Cardiac fibroblast (primary cell): ENCODE data around the gene PLOD1.
A peak's percentile ranks its signal among the peaks of the same experiment; 100 is the strongest.
"Not testable (repeated sequence)": the region's sequence is repeated elsewhere in the genome, so short reads cannot be mapped to it uniquely, and the experiment has no call there.

ENCODE experiments used
- DNase-seq, 2 donors: peaks; one replicate each; pipeline versions ENCODE4 v3.0.0 to v3.0.0-alpha.2; 2010; ENCODE audit warnings: low read depth in 2 of 2
- H3K4me3 ChIP-seq, 2 donors: replicated peaks in 1 of 2; 1 replicate in 1 of 2; 2 replicates in 1 of 2; pipeline ENCODE4 v1.5.1; 2011; ENCODE audit warnings: low read depth in 2 of 2, low read length in 2 of 2, mild to moderate bottlenecking in 2 of 2, moderate library complexity in 1 of 2
- TF ChIP-seq, protein P1 (sequence below): IDR thresholded peaks from one replicate; pipeline ENCODE4 v1.5.1; 2011; ENCODE audit warnings: low read depth, mild to moderate bottlenecking, low read length, inconsistent platforms

PLOD1 gene

DNA sequence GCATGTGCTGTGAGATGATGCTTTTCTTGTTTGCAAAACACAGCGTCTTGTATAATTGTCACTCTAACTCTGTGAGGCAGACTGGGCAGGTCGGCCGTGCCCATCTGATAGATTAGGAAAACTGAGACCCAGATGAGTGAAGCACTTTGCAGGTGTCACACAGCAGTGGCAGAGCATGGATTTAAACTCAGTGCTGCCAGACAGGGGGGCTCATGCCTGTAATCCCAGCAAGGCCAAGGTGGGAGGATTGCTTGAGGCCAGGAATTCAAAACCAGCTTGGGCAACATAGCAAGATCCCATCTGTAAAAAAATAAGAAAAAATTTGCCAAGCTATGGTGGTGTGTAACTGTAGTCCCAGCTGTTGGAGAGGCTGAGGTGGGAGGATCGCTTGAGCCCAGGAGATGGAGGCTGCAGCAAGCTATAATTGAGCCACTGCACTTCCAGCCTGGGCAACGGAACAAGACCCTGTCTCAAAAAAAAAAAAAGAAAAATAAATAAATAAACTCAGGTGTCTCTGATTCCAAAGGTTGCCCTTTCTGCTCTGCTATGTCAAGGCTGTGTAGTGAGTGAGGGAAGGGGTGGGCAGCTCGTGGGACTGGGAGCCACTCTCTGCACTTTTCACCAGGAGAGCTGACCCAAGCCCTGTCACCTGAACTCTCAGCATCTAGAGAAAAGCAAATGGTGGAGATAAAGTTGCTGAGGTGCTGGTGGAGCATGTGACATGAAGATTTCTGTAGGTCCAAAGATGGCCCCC is 42.9 kb upstream of the PLOD1 start:
- DNase-seq = no peak
- no peak overlapping the region for H3K4me3 ChIP-seq
- TF ChIP-seq, protein P1, sequence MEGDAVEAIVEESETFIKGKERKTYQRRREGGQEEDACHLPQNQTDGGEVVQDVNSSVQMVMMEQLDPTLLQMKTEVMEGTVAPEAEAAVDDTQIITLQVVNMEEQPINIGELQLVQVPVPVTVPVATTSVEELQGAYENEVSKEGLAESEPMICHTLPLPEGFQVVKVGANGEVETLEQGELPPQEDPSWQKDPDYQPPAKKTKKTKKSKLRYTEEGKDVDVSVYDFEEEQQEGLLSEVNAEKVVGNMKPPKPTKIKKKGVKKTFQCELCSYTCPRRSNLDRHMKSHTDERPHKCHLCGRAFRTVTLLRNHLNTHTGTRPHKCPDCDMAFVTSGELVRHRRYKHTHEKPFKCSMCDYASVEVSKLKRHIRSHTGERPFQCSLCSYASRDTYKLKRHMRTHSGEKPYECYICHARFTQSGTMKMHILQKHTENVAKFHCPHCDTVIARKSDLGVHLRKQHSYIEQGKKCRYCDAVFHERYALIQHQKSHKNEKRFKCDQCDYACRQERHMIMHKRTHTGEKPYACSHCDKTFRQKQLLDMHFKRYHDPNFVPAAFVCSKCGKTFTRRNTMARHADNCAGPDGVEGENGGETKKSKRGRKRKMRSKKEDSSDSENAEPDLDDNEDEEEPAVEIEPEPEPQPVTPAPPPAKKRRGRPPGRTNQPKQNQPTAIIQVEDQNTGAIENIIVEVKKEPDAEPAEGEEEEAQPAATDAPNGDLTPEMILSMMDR = no peak

DNA sequence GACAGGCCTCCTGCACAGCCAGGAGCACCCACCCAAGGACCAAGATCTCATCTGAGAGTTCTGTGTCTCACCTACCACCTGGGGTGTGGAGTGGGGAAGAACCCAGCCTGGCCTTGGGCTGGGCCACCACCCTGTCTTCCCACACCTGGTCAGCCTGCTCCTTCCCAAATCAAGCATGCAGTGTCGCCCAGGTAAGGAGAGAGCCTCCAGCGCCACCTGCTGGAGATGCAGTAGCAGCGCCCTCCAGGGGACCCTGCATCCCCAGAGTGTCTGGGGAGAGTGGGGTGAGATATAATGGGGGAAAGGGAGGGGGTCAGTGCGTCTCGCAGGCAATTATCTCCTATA is 40.6 kb upstream of the PLOD1 start:
- H3K4me3 ChIP-seq = no peak overlapping the region
- DNase-seq = peak; percentile 52 to 55
- TF ChIP-seq, protein P1 = peak; percentile 97

DNA sequence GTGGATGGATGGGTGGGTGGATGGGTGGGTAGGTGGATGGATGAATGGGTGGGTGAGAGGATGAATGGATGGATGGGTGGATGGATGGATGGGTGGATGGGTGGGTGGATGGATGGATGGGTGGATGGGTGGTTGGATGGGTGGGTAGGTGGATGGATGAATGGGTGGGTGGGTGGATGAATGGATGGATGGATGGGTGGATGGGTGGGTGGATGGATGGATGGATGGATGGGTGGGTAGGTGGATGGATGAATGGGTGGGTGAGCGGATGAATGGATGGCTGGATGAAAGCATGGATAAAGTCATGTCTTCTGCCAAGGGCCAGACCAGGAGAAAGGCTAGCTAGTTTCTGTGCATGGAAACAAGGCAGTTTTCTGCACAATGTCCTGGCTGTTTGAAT is 40.0 kb upstream of the PLOD1 start:
- not testable (repeated sequence) for H3K4me3 ChIP-seq, DNase-seq

DNA sequence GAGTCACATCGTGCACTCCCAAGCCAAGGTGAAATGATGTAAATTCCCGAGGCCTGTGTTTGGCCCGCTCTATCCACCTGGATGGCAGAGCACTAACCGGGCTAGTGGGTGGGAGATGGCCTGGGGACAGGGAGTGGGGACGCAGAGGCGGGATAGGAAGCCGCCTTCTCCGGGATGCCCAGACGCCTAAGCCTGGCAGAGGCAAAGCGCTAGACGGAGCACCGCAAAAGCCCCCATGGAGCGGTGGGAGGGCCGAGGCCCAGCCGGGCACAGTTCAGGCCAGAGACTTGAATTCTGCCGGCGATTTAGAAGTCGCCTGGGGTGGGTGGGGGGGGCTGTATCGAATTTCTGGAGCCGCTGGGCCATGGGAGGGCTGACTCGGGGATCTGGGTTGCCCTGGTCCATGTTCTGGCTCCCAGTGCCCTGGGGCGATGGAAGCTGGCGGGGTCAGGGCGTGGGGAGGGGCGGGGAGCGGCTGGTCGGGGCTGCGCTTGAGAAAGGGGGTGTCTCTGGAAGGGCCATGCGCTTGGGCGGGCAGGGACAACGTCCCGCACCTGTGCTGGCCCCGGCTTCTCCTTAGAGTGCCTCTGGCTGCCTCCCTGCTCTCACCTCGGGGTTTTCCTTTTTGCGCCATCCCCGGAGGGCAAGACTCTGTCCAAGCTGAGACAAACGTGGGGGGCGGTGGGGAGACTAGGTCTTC is 36.3 kb upstream of the PLOD1 start:
- TF ChIP-seq, protein P1 = no peak
- no peak for DNase-seq
- no peak overlapping the region for H3K4me3 ChIP-seq

DNA sequence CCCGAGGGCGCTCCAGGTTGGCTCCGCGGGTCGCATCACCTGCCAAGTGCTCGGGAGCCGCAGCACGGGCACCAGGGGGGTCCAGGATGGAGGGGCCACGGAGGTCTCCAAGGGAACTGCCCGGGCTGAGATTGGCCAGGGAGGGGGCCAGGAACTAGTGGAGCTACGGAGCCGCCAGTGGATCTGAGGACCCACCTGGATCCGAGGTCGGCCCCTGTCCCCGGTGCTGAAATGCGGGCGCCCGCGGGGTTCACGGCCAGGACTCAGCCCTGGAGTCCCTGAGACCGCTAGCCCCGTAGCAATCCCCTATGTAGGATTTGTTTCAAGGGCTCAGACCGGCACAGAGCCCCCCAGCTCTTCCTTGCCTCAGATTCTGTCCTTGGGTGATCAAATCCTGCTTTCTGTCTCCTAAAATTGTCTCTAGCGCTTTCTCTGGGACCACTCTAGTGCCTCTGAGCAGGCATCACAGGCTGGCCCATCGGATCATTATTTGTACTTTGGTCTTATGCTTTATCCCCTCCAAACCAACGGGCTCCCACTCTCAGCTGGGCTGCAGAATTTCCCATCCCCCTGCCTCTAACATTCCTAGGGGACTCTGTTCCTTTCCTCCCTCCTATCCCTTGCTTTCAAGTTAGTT is 35.6 kb upstream of the PLOD1 start:
- TF ChIP-seq, protein P1 = no peak
- no peak overlapping the region for H3K4me3 ChIP-seq
- DNase-seq = no peak

DNA sequence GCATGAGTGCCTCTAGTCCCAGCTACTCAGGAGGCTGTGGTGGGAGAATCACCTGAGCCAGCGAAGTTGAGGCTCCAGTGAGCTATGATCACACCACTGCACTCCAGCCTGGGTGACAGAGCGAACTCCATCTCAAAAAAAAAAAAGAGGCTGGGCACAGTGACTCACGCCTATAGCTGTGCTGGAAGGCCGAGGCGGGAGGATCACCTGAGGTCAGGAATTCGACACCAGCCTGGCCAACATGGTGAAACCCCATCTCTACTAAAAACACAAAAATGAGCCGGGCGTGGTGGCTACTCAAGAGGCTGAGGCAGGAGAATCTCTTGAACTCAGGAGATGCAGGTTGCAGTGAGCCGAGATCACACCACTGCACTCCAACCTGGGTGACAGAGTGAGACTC is 33.1 kb upstream of the PLOD1 start:
- H3K4me3 ChIP-seq, DNase-seq: not testable (repeated sequence)

DNA sequence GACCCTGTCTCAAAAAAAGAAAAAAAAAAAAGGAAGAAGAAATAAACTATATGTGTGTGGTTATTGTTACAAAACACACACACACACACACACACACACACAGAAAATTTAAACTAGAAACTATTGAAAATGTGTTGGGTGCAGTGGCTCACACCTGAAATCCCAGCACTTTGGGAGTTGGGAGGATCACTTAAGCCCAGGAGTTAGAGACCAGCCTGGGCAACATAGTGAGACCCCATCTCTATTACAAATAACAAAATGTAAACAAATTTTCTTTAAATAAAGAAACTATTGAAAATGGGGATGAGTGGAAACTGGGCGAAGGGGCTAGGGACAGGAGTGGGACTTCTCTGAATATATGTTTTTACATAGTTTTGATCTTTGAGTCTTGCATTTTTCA is 31.3 kb upstream of the PLOD1 start:
- DNase-seq = no peak
- TF ChIP-seq, protein P1 = no peak

DNA sequence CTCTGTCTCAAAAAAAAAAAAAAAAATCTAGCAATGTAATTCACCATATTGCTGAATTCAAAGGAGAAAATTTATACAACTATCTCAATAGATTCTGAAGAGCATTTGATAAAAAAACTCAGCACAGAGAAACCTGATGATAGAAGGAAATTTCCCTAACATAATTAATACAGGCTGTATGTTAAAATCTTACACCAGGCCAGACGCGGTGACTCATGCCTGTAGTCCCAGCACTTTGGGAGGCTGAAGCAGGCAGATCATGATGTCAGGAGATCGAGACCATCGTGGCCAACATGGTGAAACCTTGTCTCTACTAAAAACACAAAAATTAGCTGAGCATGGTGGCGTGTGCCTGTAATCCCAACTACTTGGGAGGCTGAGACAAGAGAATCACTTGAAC is 30.4 kb upstream of the PLOD1 start:
- DNase-seq, H3K4me3 ChIP-seq: not testable (repeated sequence)

More for the DNA sequence above, 31.3 kb upstream of the PLOD1 start:
- H3K4me3 ChIP-seq = no peak overlapping the region
